Trophoblast cell (in vitro differentiated cells and primary cell): ENCODE measurements around the gene ELFN1.

ENCODE experiments used
- DNase-seq, 2 donors: peaks; one replicate each; pipeline ENCODE4 v3.0.0-alpha.2; 2016
- H2AFZ ChIP-seq: 2 replicates; pipeline ENCODE4 v1.6.1; 2013; ENCODE audit warnings: low read length, moderate library complexity, mild to moderate bottlenecking; ENCODE audit not compliant: insufficient read depth, poor library complexity
- H2AK5ac ChIP-seq: 2 replicates; pipeline ENCODE4 v1.6.1; 2013; ENCODE audit warnings: mild to moderate bottlenecking, low read length
- H2BK120ac ChIP-seq: 2 replicates; pipeline ENCODE4 v1.6.1; 2013; ENCODE audit warnings: low read length, mild to moderate bottlenecking, moderate library complexity; ENCODE audit not compliant: insufficient read depth, poor library complexity
- H2BK12ac ChIP-seq: 2 replicates; pipeline ENCODE4 v1.6.1; 2013; ENCODE audit warnings: mild to moderate bottlenecking, low read length, moderate library complexity
- H2BK5ac ChIP-seq: 2 replicates; pipeline ENCODE4 v1.6.1; 2013; ENCODE audit warnings: low read length, low read depth, moderate library complexity, mild to moderate bottlenecking; ENCODE audit not compliant: poor library complexity
- H3K14ac ChIP-seq: 2 replicates; pipeline ENCODE4 v1.6.1; 2013; ENCODE audit warnings: mild to moderate bottlenecking, low read length
- H3K18ac ChIP-seq: 2 replicates; pipeline ENCODE4 v1.6.1; 2013; ENCODE audit warnings: mild to moderate bottlenecking, low read length
- H3K23ac ChIP-seq: 2 replicates; pipeline ENCODE4 v1.6.1; 2013; ENCODE audit warnings: low read length
- H3K27ac ChIP-seq: 2 replicates; pipeline ENCODE4 v1.5.1; 2013; ENCODE audit warnings: low read depth, mild to moderate bottlenecking, inconsistent platforms, low read length, moderate library complexity
- H3K27me3 ChIP-seq: 2 replicates; pipeline ENCODE4 v1.6.1; 2013; ENCODE audit warnings: inconsistent platforms, mild to moderate bottlenecking, low read length, moderate library complexity; ENCODE audit not compliant: insufficient read depth
- H3K36me3 ChIP-seq, 2 experiments: 1 replicate in 1 of 2; 2 replicates in 1 of 2; pipeline ENCODE4 v1.6.1; 2013; ENCODE audit warnings: low read length in 2 of 2, mild to moderate bottlenecking in 2 of 2, moderate library complexity in 1 of 2; ENCODE audit not compliant: insufficient read depth in 2 of 2, control insufficient read depth in 1 of 2
- H3K4ac ChIP-seq: 2 replicates; pipeline ENCODE4 v1.6.1; 2013; ENCODE audit warnings: low read depth, mild to moderate bottlenecking, low read length, moderate library complexity
- H3K4me1 ChIP-seq, 2 experiments: 1 replicate in 1 of 2; 2 replicates in 1 of 2; pipeline ENCODE4 v1.6.1; 2013; ENCODE audit warnings: low read length in 2 of 2, mild to moderate bottlenecking in 2 of 2, moderate library complexity in 1 of 2; ENCODE audit not compliant: insufficient read depth in 2 of 2, control insufficient read depth in 1 of 2
- H3K4me2 ChIP-seq: 2 replicates; pipeline ENCODE4 v1.6.1; 2013; ENCODE audit warnings: inconsistent platforms, mild to moderate bottlenecking, low read length, moderate library complexity
- H3K4me3 ChIP-seq: 2 replicates; pipeline ENCODE4 v1.5.1; 2013; ENCODE audit warnings: mild to moderate bottlenecking, low read depth, low read length, inconsistent platforms
- H3K79me1 ChIP-seq: one replicate; pipeline ENCODE4 v1.6.1; 2013; ENCODE audit warnings: low read length
- H3K79me2 ChIP-seq: 2 replicates; pipeline ENCODE4 v1.6.1; 2013; ENCODE audit warnings: low read length, mild to moderate bottlenecking; ENCODE audit not compliant: control insufficient read depth, insufficient read depth, poor library complexity
- H3K9ac ChIP-seq: 2 replicates; pipeline ENCODE4 v1.6.1; 2013; ENCODE audit warnings: mild to moderate bottlenecking, low read length
- H3K9me3 ChIP-seq: 2 replicates; pipeline ENCODE4 v1.6.1; 2013; ENCODE audit warnings: low read depth, mild to moderate bottlenecking, control low read depth, inconsistent platforms, low read length; ENCODE audit not compliant: insufficient read depth
- H4K12ac ChIP-seq: 2 replicates; pipeline ENCODE4 v1.6.1; 2013; ENCODE audit warnings: low read depth, mild to moderate bottlenecking, low read length, moderate library complexity
- H4K8ac ChIP-seq: 2 replicates; pipeline ENCODE4 v1.6.1; 2013; ENCODE audit warnings: low read depth, mild to moderate bottlenecking, low read length, moderate library complexity
- H4K91ac ChIP-seq: one replicate; pipeline ENCODE4 v1.6.1; 2013; ENCODE audit warnings: low read depth, mild to moderate bottlenecking, low read length, moderate library complexity
- WGBS: extraction: QIAGEN DNeasy Blood & Tissue Kit; methylation state at CpG from one replicate; pipeline ENCODE4 v1.1.7; 2013; ENCODE audit warnings: missing lambda C conversion rate; ENCODE audit not compliant: insufficient read length, insufficient coverage; ENCODE audit errors: extremely low coverage; 5-methylcytosine and 5-hydroxymethylcytosine counted together

ELFN1 gene

DNA sequence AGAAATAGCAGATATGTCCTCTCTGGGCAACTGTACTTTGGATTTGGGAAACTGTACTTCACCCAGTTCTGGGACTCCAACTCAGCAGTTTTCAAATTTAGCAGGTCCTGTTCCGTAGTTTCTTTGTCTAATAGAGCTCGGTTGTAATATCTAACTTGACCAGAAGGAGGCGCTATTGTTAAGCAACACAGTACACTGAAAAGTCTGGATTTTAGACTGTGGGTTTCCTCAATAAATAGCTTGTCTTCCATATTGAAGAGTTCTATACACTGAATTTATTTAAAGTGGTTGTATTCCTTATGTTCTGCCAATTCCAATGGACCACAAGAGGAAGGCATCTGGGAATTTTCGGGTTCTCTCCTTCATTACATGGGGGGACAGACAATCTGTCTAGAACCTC is 39.8 kb downstream of the ELFN1 start:
- Histone ChIP-seq H2AFZ (no peak overlapping the region), H3K4ac (no peak overlapping the region), H4K12ac (no peak overlapping the region), H3K4me2 (no peak overlapping the region), H2AK5ac (no peak overlapping the region), H3K9ac (no peak overlapping the region), H3K4me3 (no peak overlapping the region), H3K9me3 (peaks cover 3% of the 10 kb centered on the region), H3K27ac (no peak overlapping the region), H3K79me2 (no peaks in the 10 kb centered on the region), H4K91ac (no peak overlapping the region), H3K27me3 (no peaks in the 10 kb centered on the region), H3K18ac (no peak overlapping the region), H4K8ac (no peak overlapping the region), H3K4me1 (no peaks in the 10 kb centered on the region), H2BK5ac (no peak overlapping the region), H3K36me3 (no peaks in the 10 kb centered on the region), H3K14ac (no peak overlapping the region), H3K79me1 (no peaks in the 10 kb centered on the region), H2BK120ac (no peak overlapping the region), H3K23ac (no peak overlapping the region), H2BK12ac (no peak overlapping the region)
- peak in 1 of 2 donors; percentile 12 for DNase-seq
- WGBS, result no CpG with 5 or more reads among the region's 4 CpGs

DNA sequence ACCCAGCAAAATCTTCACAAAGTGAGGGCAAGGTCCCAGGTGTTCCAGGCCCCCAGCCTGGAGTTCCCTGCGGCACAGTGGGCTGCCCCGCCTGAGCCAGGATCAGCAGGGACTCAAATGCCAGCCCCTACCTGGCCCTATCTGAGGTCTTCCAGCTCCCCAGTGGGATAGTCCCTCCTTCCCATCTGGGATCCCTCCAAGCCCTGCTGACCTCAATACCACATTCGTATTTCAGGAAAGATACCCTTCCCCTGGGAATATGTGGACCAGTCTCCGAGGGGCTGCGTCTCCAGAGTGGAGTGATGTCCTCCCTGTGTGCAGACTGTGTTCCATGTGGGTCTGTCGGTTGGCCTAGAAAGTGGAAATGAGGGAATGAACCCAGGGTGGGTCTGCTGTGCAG is 40.9 kb downstream of the ELFN1 start:
- no peak overlapping the region for H3K27ac ChIP-seq
- no peak overlapping the region for H3K23ac ChIP-seq
- H3K9ac ChIP-seq, result no peak overlapping the region
- H3K4me1 ChIP-seq, result peaks cover 0 to 4% of the 10 kb centered on the region in 2 experiments
- H2BK12ac ChIP-seq, result no peak overlapping the region
- no peak overlapping the region for H2BK5ac ChIP-seq
- no peak overlapping the region for H3K18ac ChIP-seq
- H3K4ac ChIP-seq, result no peak overlapping the region
- peaks cover 3% of the 10 kb centered on the region for H3K9me3 ChIP-seq
- no CpG with 5 or more reads among the region's 6 CpGs for WGBS
- no peaks in the 10 kb centered on the region for H3K36me3 ChIP-seq
- no peak overlapping the region for H2BK120ac ChIP-seq
- H3K79me1 ChIP-seq, result no peaks in the 10 kb centered on the region
- no peak overlapping the region for H2AFZ ChIP-seq
- H4K91ac ChIP-seq, result no peak overlapping the region
- H4K12ac ChIP-seq, result no peak overlapping the region
- no peak overlapping the region for H3K4me3 ChIP-seq
- no peak overlapping the region for H2AK5ac ChIP-seq
- H3K4me2 ChIP-seq, result no peak overlapping the region
- no peak overlapping the region for H4K8ac ChIP-seq
- no peaks in the 10 kb centered on the region for H3K79me2 ChIP-seq
- H3K27me3 ChIP-seq, result no peaks in the 10 kb centered on the region
- DNase-seq, result no peak
- no peak overlapping the region for H3K14ac ChIP-seq

DNA sequence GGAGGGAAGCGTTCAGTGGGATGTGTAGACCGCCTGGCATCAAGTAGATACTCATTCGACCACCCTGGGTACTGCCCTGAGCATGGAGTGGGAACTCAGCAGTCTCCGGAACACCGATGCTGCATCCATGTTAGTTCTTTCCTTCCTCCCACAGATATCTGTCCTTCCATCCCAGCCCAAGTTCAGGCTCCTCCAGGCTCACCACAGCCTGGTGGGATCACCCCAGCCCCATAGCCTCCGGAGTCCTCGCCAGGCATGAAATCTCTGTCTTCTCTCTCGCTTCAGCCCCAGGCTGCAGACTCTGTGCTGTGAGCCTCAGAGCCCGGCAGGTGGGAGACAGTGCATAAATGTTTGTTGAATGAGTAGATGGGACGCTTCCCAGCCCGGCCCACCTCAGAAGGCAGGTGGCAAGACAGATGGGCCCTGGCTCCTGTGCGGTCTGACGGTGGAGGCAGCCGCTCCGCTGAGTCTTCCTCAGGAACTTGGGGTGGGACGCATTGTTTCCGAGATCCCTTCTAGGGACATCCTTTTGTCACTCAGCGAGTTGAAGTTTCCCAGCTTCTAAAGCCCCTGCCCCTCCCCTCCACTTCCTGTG is 42.9 kb downstream of the ELFN1 start:
- Histone ChIP-seq H3K14ac (no peak overlapping the region), H3K4me2 (no peak overlapping the region), H3K4me3 (no peak overlapping the region), H2BK12ac (no peak overlapping the region), H3K79me1 (no peaks in the 10 kb centered on the region), H2AK5ac (no peak overlapping the region), H4K8ac (no peak overlapping the region), H2AFZ (no peak overlapping the region), H3K9me3 (peaks cover 3% of the 10 kb centered on the region), H2BK5ac (no peak overlapping the region), H3K4me1 (peaks cover 8 to 18% of the 10 kb centered on the region in 2 experiments), H3K36me3 (no peaks in the 10 kb centered on the region), H3K27ac (no peak overlapping the region), H4K12ac (no peak overlapping the region), H3K18ac (no peak overlapping the region), H3K23ac (no peak overlapping the region), H4K91ac (no peak overlapping the region), H3K4ac (no peak overlapping the region), H3K9ac (no peak overlapping the region), H2BK120ac (no peak overlapping the region), H3K27me3 (no peaks in the 10 kb centered on the region), H3K79me2 (no peaks in the 10 kb centered on the region)
- WGBS, result no CpG with 5 or more reads among the region's 18 CpGs
- DNase-seq, result no peak

DNA sequence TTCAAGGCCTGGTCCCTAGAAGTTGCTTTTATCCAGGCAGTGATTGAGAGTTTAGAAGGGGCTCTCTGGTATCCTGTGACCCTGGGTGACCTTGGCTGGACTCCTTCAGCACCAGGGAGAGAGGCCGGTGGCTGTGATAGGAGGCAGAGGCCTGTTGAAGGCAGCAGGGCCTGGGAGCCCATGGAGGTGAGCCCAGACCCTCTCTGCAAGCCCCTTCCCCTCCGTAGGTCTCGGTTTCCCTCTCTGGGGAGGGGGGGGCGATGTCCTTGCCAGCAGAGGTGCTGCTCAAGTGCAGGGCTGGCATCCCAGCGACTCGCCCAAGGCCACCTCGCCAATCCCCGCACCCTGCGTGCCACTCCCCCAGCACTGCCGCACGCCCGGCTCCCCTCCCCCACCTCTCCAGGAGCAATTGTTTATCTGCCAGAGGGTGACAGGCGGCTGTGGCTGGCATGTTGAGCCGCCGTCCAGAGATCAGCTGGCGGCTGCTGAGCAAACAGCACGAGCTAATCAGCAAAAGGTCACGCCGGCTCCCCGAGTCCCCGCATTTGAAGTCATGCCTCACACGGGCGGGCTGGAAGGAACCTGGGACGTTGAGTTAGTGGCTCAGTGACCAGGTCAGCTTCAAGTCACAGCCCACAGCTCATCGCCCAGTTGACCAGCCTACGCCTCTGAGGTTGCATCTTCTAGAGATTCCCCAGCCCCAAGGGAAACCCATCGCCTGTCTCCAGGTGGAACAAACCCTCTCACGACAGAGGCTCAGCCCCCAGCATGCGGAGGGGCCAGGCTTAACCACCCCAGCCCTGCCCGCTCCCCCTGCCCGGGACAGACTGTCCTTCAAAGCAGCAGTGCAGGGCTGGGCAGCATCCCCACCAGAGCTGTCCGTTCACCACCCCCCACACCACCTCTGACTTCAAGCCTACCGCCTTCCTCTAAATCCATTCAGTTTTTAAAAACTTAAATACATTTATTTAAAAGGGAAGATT is 43.7 kb downstream of the ELFN1 start:
- H2BK120ac ChIP-seq, result no peak overlapping the region
- no peak overlapping the region for H4K91ac ChIP-seq
- no peaks in the 10 kb centered on the region for H3K79me2 ChIP-seq
- H4K8ac ChIP-seq, result no peak overlapping the region
- no peak overlapping the region for H3K27ac ChIP-seq
- no peaks in the 10 kb centered on the region for H3K27me3 ChIP-seq
- no CpG with 5 or more reads among the region's 33 CpGs for WGBS
- H3K9me3 ChIP-seq, result peaks cover 5% of the 10 kb centered on the region
- H3K4ac ChIP-seq, result no peak overlapping the region
- no peak overlapping the region for H2BK5ac ChIP-seq
- DNase-seq, result no peak
- no peak overlapping the region for H3K9ac ChIP-seq
- peaks cover 8 to 18% of the 10 kb centered on the region in 2 experiments for H3K4me1 ChIP-seq
- H3K4me2 ChIP-seq, result no peak overlapping the region
- H2AK5ac ChIP-seq, result no peak overlapping the region
- no peaks in the 10 kb centered on the region for H3K79me1 ChIP-seq
- no peaks in the 10 kb centered on the region for H3K36me3 ChIP-seq
- no peak overlapping the region for H2BK12ac ChIP-seq
- H3K23ac ChIP-seq, result no peak overlapping the region
- no peak overlapping the region for H3K18ac ChIP-seq
- H2AFZ ChIP-seq, result no peak overlapping the region
- no peak overlapping the region for H3K14ac ChIP-seq
- no peak overlapping the region for H4K12ac ChIP-seq
- H3K4me3 ChIP-seq, result no peak overlapping the region
